Esophagus squamous epithelium (tissue), 5 donors: ENCODE data around the gene FBRS. TPM values are rescaled to one million over a fixed set of nuclear protein-coding genes. Genes with fewer than 3 reads are reported as not detected.
"Not testable (repeated sequence)": the region's sequence is repeated elsewhere in the genome, so short reads cannot be mapped to it uniquely, and the experiment has no call there.

Experiments used
- DNase-seq: peaks from one replicate; lab custom pipeline; 2025; lab: John Stamatoyannopoulos, UW
- H3K27ac ChIP-seq, 4 donors: fragments of 200-600 bp; sonication (generic); one replicate each; pipeline ENCODE4 v1.5.1; 2016 to 2019; ENCODE audit warnings: mild to moderate bottlenecking in 1 of 4
- H3K27me3 ChIP-seq, 4 donors: fragments of 200-600 bp; sonication (generic); 1 replicate in 3 of 4; 2 replicates in 1 of 4; pipeline versions ENCODE4 v1.5.1 to v1.6.0; 2017 to 2021; ENCODE audit warnings: antibody characterized with exemption in 1 of 4
- H3K36me3 ChIP-seq, 3 donors: fragments of 200-600 bp; sonication (generic); one replicate each; pipeline ENCODE4 v1.5.1; 2016 to 2019
- H3K4me1 ChIP-seq, 3 donors: fragments of 200-600 bp; sonication (generic); one replicate each; pipeline ENCODE4 v1.5.1; 2017 to 2019
- H3K4me3 ChIP-seq, 4 donors: fragments of 200-600 bp; sonication (generic); 1 replicate in 3 of 4; 2 replicates in 1 of 4; pipeline ENCODE4 v1.5.1; 2016 to 2019; ENCODE audit warnings: mild to moderate bottlenecking in 2 of 4, moderate library complexity in 1 of 4
- H3K9me3 ChIP-seq, 3 donors: fragments of 200-600 bp; sonication (generic); one replicate each; pipeline ENCODE4 v1.5.1; 2016 to 2019
- POLR2A ChIP-seq, 4 donors: fragments of 450-650 bp; IDR thresholded peaks; one replicate each; pipeline ENCODE4 v1.6.1; 2017; ENCODE audit warnings: antibody characterized with exemption in 4 of 4, mild to moderate bottlenecking in 4 of 4, moderate library complexity in 3 of 4
- WGBS, 2 donors: methylation state at CpG; one replicate each; pipeline ENCODE4 v1.1.5; 2018; 5-methylcytosine and 5-hydroxymethylcytosine counted together
- intact Hi-C: fragments of 100-400 bp; cut with DNase I; formaldehyde crosslinking; loops from one replicate; pipeline ENCODE4 v1.15.0; 2022
- total RNA-seq, 4 donors: library from RNA; depleted of rRNA; stranded (reverse); fragments of >200 nt; gene quantifications; one replicate each; pipeline ENCODE4 v1.1.0, GENCODE V29; 2016
- TF ChIP-seq, protein P1 (sequence below), 6 experiments: fragments of 450-650 bp in 4 of 6; fragments of 200-600 bp in 2 of 6; sonication (generic) in 2 of 6; IDR thresholded peaks; one replicate each; pipeline ENCODE4 v1.5.1; 2016 to 2019; ENCODE audit warnings: antibody characterized with exemption in 6 of 6, mild to moderate bottlenecking in 4 of 6, moderate library complexity in 4 of 6
- donor health status: DM: yes; HTN: yes; CAD: no.

Gene FBRS
- total RNA-seq, 4 donors from 2014 or later: 22.3 to 80.2 (median 45.3) TPM

DNA sequence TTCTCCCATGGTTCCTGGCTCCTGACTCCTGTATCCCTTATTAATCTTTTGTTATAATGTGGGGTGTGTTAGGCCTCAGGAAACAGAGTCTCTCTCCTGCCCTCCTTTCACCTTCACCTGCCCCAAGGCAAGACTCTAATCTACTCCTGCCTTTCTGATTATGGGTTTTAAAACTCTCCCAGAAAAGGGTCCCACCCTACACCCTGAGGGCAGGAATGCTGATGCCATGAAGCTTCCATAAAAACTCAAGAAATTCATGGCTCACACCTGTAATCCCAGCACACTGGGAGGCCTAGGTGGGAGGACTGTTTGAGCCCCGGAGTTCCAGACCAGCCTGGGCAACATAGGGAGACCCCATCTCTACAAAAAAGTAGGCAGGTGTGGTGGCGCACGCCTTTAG is 22.1 kb downstream of the FBRS start:
- H3K27ac ChIP-seq: no peak overlapping the region
- no peaks in the 10 kb centered on the region for H3K27me3 ChIP-seq
- H3K9me3 ChIP-seq: no peaks in the 10 kb centered on the region
- 94% methylated on average over 3 of the region's 3 CpGs; no CpG with 5 or more reads in 1 of the 2 donors for WGBS, 2 donors
- intact Hi-C loops: no loop called here
- no peak overlapping the region for H3K4me3 ChIP-seq
- TF ChIP-seq POLR2A (IDR thresholded peaks at IDR 0.05): no peak
- TF ChIP-seq, protein P1, sequence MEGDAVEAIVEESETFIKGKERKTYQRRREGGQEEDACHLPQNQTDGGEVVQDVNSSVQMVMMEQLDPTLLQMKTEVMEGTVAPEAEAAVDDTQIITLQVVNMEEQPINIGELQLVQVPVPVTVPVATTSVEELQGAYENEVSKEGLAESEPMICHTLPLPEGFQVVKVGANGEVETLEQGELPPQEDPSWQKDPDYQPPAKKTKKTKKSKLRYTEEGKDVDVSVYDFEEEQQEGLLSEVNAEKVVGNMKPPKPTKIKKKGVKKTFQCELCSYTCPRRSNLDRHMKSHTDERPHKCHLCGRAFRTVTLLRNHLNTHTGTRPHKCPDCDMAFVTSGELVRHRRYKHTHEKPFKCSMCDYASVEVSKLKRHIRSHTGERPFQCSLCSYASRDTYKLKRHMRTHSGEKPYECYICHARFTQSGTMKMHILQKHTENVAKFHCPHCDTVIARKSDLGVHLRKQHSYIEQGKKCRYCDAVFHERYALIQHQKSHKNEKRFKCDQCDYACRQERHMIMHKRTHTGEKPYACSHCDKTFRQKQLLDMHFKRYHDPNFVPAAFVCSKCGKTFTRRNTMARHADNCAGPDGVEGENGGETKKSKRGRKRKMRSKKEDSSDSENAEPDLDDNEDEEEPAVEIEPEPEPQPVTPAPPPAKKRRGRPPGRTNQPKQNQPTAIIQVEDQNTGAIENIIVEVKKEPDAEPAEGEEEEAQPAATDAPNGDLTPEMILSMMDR (IDR thresholded peaks at IDR 0.05): no peak
- DNase-seq: no peak
- no peaks in the 10 kb centered on the region for H3K36me3 ChIP-seq
- H3K4me1 ChIP-seq: no peaks in the 10 kb centered on the region

DNA sequence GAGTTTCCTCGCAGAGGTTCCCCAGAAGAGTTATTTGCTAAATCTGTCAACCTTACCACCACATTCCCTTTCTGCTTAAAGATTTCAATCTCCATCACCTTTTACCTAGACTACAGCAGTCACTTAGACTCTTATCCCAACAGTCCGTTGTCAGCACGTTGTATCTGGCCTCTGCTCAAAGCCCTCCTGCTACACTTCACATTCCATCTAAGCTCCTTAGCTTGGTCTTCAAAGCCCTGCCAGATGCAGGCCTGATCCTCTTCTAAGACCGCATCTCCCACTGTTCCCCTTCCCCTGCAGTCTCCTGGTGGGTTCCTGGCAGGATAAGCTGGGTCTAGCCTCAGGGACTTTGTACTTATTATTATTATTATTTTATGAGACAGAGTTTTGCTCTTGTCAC is 30.5 kb downstream of the FBRS start:
- no peak overlapping the region for H3K27ac ChIP-seq
- TF ChIP-seq, protein P1 (IDR thresholded peaks at IDR 0.05): no peak
- no peak for TF ChIP-seq POLR2A (IDR thresholded peaks at IDR 0.05)
- DNase-seq: no peak
- H3K36me3 ChIP-seq: no peaks in the 10 kb centered on the region
- no peaks in the 10 kb centered on the region for H3K27me3 ChIP-seq
- no peak overlapping the region for H3K4me3 ChIP-seq
- 55 to 82% methylated on average over 4 of the region's 4 CpGs for WGBS, 2 donors
- H3K9me3 ChIP-seq: no peaks in the 10 kb centered on the region
- peaks cover 0 to 4% (median 1%) of the 10 kb centered on the region in 3 donors for H3K4me1 ChIP-seq
- intact Hi-C loops: no loop called here

DNA sequence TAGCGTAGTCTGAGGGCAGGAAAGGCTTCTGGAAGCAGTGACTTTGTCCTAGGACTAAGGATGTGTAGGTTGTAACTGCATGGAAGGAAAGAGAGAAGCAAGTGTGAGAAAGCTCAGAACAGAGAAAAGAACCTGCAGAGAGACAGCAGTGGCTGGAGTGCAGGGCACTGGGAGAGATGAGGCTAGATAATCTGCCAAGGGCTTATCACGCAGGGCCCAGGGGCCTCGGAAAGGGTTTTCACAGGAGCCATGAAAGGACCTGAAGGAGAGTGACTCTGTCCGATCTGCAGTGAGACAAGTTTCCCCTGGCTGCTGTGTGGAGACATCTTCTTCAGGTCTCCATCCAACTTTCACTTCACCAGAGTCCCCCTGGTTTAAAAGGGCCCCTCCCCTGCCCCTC is 33.7 kb downstream of the FBRS start:
- no peak overlapping the region for H3K4me3 ChIP-seq
- no peak overlapping the region for H3K27ac ChIP-seq
- peaks cover 0 to 12% (median 3%) of the 10 kb centered on the region in 3 donors for H3K4me1 ChIP-seq
- no peak for DNase-seq
- H3K36me3 ChIP-seq: no peaks in the 10 kb centered on the region
- H3K27me3 ChIP-seq: no peaks in the 10 kb centered on the region
- no peaks in the 10 kb centered on the region for H3K9me3 ChIP-seq
- WGBS, 2 donors: 64 to 73% methylated on average over 4 of the region's 4 CpGs
- intact Hi-C loops: no loop called here
- TF ChIP-seq POLR2A (IDR thresholded peaks at IDR 0.05): no peak
- TF ChIP-seq, protein P1 (IDR thresholded peaks at IDR 0.05): no peak

DNA sequence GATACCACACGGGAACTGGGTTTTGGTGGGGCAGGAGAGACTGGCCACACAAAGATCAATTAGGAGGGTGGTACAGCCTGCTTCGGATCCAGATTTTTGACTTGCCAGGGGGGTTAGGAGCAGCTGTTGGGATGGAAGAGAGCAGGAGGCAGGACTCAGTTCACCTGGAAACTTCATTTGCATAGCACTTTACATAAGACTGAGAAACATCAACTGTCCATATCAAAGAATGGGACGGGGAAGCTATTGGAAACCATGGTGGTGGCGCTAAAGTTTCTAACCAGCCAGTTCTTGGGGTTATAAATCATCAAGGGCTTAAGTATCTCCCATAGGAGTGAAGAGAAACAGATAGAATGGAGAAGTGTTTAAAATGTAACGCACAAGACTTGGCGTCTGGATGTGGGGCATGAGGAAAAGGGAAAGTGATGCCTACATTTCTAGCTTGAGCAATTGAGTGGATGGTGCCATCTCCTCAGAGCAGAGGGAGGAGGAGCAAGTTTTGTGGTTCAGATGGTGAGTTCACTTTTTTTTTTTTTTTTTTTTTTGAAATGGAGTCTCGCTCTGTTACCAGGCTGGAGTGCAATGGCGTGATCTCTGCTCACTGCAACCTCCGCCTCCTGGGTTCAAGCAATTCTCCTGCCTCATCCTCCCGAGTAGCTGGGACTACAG is 34.3 kb downstream of the FBRS start:
- Histone ChIP-seq H3K36me3 (no peaks in the 10 kb centered on the region), H3K27me3 (no peaks in the 10 kb centered on the region), H3K27ac (no peak overlapping the region), H3K4me3 (no peak overlapping the region), H3K9me3 (no peaks in the 10 kb centered on the region), H3K4me1 (peaks cover 0 to 17% (median 7%) of the 10 kb centered on the region in 3 donors)
- DNase-seq: no peak
- intact Hi-C loops: no loop called here
- WGBS, 2 donors: 74 to 75% methylated on average over 10 of the region's 10 CpGs
- TF ChIP-seq, protein P1 (IDR thresholded peaks at IDR 0.05): no peak
- TF ChIP-seq POLR2A (IDR thresholded peaks at IDR 0.05): no peak

DNA sequence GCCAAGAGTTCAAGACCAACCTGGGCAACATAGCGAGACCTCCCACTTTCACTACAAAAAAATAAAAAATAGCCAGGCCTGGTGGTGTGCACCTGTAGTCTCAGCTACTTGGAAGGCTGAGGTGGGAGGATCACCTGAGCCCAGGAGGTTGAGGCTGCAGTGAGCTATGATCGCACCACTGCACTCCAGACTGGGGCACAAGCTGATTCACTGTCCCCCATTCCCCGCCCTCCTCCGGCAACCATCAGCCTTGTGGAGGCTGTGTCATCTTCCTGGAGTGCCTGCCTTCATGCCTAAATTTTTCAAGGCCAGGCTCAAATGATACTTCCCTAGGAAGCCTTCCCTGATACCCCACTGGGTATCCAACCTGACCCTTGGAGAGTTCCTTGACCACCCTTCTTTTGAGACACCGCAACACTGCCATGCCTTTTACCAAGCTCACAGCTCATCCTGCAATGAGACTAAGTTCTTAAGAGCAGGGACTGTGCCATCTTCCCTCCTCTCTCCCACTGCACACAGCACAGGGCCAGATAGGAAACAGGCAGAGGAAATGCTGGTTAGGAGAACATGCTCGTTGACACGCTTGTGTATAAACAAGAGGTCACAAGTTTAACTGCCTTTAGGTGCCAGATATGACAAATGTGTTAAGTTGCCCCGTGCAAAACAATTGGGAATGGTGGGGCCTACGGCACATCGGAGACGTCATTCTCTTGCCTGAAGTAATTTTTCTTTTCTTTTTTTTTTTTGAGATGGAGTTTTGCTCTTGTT is 36.9 kb downstream of the FBRS start:
- Histone ChIP-seq H3K4me1 (peaks cover 3 to 31% (median 14%) of the 10 kb centered on the region in 3 donors), H3K9me3 (no peaks in the 10 kb centered on the region), H3K27ac (no peak overlapping the region), H3K4me3 (no peak overlapping the region), H3K36me3 (peaks cover 0 to under 1% (median 0%) of the 10 kb centered on the region in 3 donors), H3K27me3 (no peaks in the 10 kb centered on the region)
- WGBS, 2 donors: 66 to 72% methylated on average over 7 to 11 of the region's 11 CpGs
- DNase-seq: no peak
- intact Hi-C loops: no loop called here
- TF ChIP-seq POLR2A (IDR thresholded peaks at IDR 0.05): no peak
- TF ChIP-seq, protein P1 (IDR thresholded peaks at IDR 0.05): no peak

DNA sequence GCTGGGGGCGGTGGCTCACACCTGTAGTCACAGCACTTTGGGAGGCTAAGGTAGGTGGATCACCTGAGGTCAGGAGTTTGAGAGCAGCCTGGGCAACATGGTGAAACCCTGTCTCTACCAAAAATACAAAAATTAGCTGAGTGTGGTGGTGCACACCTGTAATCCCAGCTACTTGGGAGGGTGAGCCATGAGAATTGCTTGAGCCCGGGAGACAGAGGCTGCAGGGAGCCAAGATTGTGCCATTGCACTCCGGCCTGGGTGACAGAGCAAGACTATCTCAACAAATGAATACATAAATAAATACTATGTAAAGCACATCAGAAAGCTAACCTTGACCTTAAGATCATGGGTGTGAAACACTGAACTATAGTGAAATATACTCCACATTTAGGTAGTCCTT is 38.4 kb downstream of the FBRS start:
- DNase-seq, H3K27me3 ChIP-seq, H3K27ac ChIP-seq, H3K4me3 ChIP-seq, H3K9me3 ChIP-seq, intact Hi-C loops: not testable (repeated sequence)
- Histone ChIP-seq H3K36me3 (peaks cover 0 to 16% (median 11%) of the 10 kb centered on the region in 3 donors), H3K4me1 (peaks cover 4 to 47% (median 22%) of the 10 kb centered on the region in 3 donors)
- WGBS, 2 donors: 94 to 100% methylated on average over 3 of the region's 3 CpGs
